ENCODE measurements around the gene DUSP11. TPM values are rescaled to one million over a fixed set of nuclear protein-coding genes. Genes with fewer than 3 reads are reported as not detected.
"Not testable (repeated sequence)": the region's sequence is repeated elsewhere in the genome, so short reads cannot be mapped to it uniquely, and the experiment has no call there.

DUSP11 gene
- total RNA-seq, 1 donor from 2014 or later = 26.1 TPM

DNA sequence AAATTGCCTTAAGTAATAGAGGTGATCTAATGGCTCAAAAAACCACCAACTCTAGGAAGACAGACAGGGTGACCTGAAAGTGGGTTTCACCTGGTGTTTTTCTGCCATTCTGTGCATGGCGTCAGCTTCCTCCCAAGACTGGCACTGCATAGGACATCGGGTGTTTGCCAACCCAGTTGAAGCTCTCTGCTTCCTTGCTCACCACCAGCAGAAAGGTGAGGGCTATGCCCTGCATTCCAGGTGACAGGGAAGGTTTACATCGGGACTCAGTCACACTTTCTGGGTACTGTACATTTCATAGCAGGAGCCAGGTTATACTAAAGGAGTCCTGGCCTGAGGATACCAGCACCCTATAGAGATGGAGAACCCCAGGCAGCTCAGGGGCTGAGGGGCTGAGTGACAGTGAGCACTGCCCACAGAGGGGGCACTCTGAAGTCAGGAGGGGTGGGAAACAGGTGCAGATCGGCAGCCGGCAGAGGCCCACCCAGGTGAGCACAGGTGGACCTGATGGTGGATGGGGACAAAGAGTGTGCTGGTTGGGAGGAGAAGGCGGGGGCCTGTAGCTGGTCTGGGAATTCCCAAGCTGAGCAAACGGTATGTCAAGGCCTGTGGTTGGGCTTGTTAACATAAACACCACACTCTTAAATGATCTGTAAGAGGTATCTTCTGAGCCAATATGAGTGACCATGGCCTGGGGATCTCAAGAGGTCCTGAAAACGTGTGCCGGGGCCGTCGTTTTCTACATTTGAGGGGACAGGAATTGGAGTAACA, 60.9 kb downstream of the DUSP11 start:
- TF ChIP-seq, protein P1, sequence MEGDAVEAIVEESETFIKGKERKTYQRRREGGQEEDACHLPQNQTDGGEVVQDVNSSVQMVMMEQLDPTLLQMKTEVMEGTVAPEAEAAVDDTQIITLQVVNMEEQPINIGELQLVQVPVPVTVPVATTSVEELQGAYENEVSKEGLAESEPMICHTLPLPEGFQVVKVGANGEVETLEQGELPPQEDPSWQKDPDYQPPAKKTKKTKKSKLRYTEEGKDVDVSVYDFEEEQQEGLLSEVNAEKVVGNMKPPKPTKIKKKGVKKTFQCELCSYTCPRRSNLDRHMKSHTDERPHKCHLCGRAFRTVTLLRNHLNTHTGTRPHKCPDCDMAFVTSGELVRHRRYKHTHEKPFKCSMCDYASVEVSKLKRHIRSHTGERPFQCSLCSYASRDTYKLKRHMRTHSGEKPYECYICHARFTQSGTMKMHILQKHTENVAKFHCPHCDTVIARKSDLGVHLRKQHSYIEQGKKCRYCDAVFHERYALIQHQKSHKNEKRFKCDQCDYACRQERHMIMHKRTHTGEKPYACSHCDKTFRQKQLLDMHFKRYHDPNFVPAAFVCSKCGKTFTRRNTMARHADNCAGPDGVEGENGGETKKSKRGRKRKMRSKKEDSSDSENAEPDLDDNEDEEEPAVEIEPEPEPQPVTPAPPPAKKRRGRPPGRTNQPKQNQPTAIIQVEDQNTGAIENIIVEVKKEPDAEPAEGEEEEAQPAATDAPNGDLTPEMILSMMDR (conservative IDR thresholded peaks at IDR 0.05) = no peak
- no peaks in the 10 kb centered on the region for H3K4me1 Mint-ChIP-seq (ENCODE audit: unreplicated experiment)
- DNase-seq (ENCODE audit: extremely low spot score, unreplicated experiment) = peak; percentile 42
- no peaks in the 10 kb centered on the region for H3K36me3 Mint-ChIP-seq
- H3K27me3 Mint-ChIP-seq = peaks cover 24% of the 10 kb centered on the region
- H3K27ac Mint-ChIP-seq = no peak overlapping the region
- peaks cover 6% of the 10 kb centered on the region for H3K9me3 Mint-ChIP-seq
- no peak overlapping the region for H3K4me3 Mint-ChIP-seq

DNA sequence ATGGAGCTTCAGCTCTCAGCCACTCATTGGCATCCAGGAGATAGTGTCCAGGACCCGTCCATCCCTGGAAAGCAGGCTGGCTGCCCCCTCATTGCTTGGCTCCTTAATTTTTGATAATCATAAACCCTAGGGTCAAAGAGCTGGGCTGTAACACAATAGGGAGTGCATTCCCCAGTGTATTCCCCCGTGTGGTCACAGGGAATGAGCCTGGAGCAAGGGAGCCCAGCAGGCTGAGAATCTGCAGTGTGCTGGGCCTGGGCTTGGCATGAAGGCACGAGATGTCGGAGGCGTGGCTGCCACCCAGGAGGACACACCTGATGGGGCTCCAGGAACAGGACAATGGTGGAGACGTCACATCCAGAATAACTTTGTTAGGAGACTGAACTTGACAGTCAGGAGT, 61.5 kb downstream of the DUSP11 start:
- Mint-ChIP-seq H3K9me3 (peaks cover 6% of the 10 kb centered on the region), H3K27me3 (peaks cover 28% of the 10 kb centered on the region), H3K36me3 (no peaks in the 10 kb centered on the region), H3K4me1 (ENCODE audit: unreplicated experiment) (no peaks in the 10 kb centered on the region), H3K4me3 (no peak overlapping the region), H3K27ac (no peak overlapping the region)
- DNase-seq (ENCODE audit: extremely low spot score, unreplicated experiment) = no peak
- TF ChIP-seq, protein P1 (conservative IDR thresholded peaks at IDR 0.05) = no peak

DNA sequence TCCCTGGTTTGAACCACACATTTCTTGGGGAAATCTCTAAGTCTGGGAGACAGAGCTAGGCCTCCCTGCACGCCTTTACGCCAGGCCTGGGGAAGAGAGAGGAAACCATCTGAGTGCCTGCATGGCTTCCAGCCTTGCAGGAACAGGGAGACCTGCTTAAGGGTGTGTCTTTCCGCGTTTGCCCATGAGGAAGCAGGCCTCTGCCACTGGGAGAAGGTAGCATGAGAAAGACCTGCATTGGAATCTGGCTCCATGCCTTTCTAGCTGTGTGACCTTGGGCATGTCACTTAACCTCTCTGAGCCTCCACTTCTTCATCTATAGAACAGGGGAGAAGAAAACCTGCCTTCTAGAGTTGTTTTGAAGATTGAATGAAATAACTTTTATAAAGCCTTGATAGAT, 62.2 kb downstream of the DUSP11 start:
- H3K27me3 Mint-ChIP-seq = peaks cover 29% of the 10 kb centered on the region
- H3K4me3 Mint-ChIP-seq, H3K9me3 Mint-ChIP-seq: not testable (repeated sequence)

DNA sequence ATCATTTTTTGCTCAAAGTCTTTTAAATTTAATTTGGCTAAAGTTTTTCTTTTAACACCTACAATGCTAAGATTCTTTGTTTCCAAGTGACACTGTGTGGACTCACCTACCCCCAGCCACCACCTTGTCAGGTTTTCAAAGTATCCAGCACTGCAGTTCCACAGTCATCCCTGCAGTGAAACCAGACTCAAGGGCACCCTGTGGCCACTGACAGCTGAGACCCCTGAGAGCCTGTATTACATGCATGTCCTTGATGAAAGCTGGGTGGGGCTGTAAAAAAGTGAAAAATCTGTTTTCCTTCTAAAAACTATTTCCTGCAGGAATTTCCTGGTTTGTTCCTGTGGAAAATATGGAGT, 62.7 kb downstream of the DUSP11 start:
- peaks cover 6% of the 10 kb centered on the region for H3K9me3 Mint-ChIP-seq
- no peak overlapping the region for H3K27ac Mint-ChIP-seq

More for the DNA sequence above, 62.2 kb downstream of the DUSP11 start:
- H3K27ac Mint-ChIP-seq; H3K4me1 Mint-ChIP-seq (ENCODE audit: unreplicated experiment); H3K36me3 Mint-ChIP-seq; DNase-seq (ENCODE audit: extremely low spot score, unreplicated experiment): not testable (repeated sequence)

DNA sequence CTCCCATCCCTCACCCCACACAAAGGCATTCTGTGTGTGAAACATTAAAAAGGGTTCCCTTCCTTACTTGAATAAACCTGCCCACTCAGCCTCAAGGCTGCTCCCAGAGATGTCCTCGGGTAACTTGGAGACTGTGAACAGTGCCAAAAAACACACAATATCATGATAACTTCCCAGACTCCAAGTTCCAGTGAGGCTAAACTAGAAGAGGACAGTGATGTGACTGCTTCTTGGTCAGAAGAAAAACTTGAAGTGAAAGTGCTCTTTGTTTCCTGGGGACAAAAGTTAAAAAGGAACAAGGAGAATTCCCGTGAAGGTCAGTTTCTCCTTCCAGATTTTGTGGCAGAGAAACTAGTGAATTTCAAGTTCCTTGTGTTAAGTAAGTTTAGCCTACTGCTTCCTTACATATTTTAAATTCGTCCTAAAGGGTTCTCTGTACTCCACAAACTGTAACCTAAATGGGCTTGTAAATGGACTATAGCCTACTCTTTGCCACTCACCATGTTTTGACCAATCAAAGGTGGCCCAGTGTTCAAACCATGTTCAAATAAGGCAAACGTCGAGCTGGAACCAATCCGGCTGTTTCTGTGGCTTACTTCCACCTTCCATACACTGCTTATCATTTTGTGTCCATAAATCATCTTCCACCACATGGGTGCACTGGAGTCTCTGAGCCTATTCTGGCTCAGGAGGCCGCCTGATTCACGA, 63.2 kb downstream of the DUSP11 start:
- Mint-ChIP-seq H3K4me3 (no peak overlapping the region), H3K9me3 (peaks cover 6% of the 10 kb centered on the region), H3K4me1 (ENCODE audit: unreplicated experiment) (no peaks in the 10 kb centered on the region), H3K36me3 (no peaks in the 10 kb centered on the region), H3K27ac (no peak overlapping the region), H3K27me3 (peaks cover 37% of the 10 kb centered on the region)
- TF ChIP-seq, protein P1 (conservative IDR thresholded peaks at IDR 0.05) = no peak
- no peak for DNase-seq (ENCODE audit: extremely low spot score, unreplicated experiment)

More for the DNA sequence above, 62.7 kb downstream of the DUSP11 start:
- no peak for DNase-seq (ENCODE audit: extremely low spot score, unreplicated experiment)
- Mint-ChIP-seq H3K4me3 (no peak overlapping the region), H3K36me3 (no peaks in the 10 kb centered on the region), H3K27me3 (peaks cover 31% of the 10 kb centered on the region), H3K4me1 (ENCODE audit: unreplicated experiment) (no peaks in the 10 kb centered on the region)
- TF ChIP-seq, protein P1 (conservative IDR thresholded peaks at IDR 0.05) = no peak

DNA sequence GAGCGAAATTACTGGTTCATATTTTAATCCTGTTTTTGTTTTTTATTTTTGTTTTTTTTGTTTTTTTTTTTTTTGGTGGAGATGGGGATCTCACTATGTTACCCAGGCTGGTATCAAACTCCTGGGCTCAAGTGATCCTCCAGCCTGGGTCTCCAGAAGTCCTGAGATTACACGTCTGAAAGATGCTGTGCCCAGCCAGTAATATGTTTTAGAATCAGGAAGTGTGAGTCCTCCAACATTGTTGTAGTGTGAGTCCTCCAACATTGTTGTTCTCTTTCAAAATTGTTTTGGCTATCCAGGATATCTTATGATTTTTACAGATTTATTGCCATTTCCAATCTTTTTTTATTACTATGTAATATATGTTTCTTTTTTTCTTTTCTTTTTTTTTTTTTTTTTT, 65.8 kb downstream of the DUSP11 start:
- no peak for DNase-seq (ENCODE audit: extremely low spot score, unreplicated experiment)
- Mint-ChIP-seq H3K27me3 (peaks cover 44% of the 10 kb centered on the region), H3K4me3 (no peak overlapping the region), H3K4me1 (ENCODE audit: unreplicated experiment) (no peaks in the 10 kb centered on the region), H3K27ac (no peak overlapping the region), H3K9me3 (no peaks in the 10 kb centered on the region), H3K36me3 (no peaks in the 10 kb centered on the region)
- TF ChIP-seq, protein P1 (conservative IDR thresholded peaks at IDR 0.05) = no peak
